Right lobe of liver (tissue), 6 donors: Measurements from ENCODE around the gene UTP25. TPM values are rescaled to one million over a fixed set of nuclear protein-coding genes. Genes with fewer than 3 reads are reported as not detected.
"Not testable (repeated sequence)": the region's sequence is repeated elsewhere in the genome, so short reads cannot be mapped to it uniquely, and the experiment has no call there.

ENCODE experiments used
- ATAC-seq, 4 donors: fragments of 200-7000 bp; cut with Tn5 transposase; one replicate each; pipeline ENCODE4 v1.9.1; 2020; ENCODE audit warnings: mild to moderate bottlenecking in 4 of 4, moderate library complexity in 4 of 4
- DNase-seq, 3 donors: peaks; one replicate each; pipeline ENCODE4 v3.0.0-alpha.2; 2020
- H3K27ac ChIP-seq, 3 donors: fragments of 200-600 bp; one replicate each; pipeline ENCODE4 v1.8.0; 2022
- H3K27me3 ChIP-seq, 2 donors: fragments of 200-600 bp; one replicate each; pipeline ENCODE4 v1.8.0; 2022
- H3K36me3 ChIP-seq, 4 donors: fragments of 200-600 bp; sonication (generic) in 1 of 4; one replicate each; pipeline versions ENCODE4 v1.5.1 to v1.8.0; 2017 to 2022; ENCODE audit warnings: control low read depth in 1 of 4
- H3K4me1 ChIP-seq, 4 donors: fragments of 200-600 bp; sonication (generic) in 1 of 4; one replicate each; pipeline versions ENCODE4 v1.5.1 to v1.8.0; 2017 to 2022; ENCODE audit warnings: control low read depth in 1 of 4
- H3K4me3 ChIP-seq, 3 donors: fragments of 200-600 bp; one replicate each; pipeline ENCODE4 v1.8.0; 2022
- H3K9me3 ChIP-seq, 4 donors: fragments of 200-600 bp; sonication (generic) in 1 of 4; one replicate each; pipeline versions ENCODE4 v1.5.1 to v1.8.0; 2017 to 2022; ENCODE audit warnings: control low read depth in 1 of 4
- CTCF ChIP-seq, 4 donors: fragments of 200-600 bp in 3 of 4; fragments of 450-650 bp in 1 of 4; IDR thresholded peaks; one replicate each; pipeline versions ENCODE4 v1.5.1 to v1.8.0; 2016 to 2022; ENCODE audit warnings: antibody characterized with exemption in 4 of 4, mild to moderate bottlenecking in 2 of 4
- POLR2A ChIP-seq: fragments of 450-650 bp; IDR thresholded peaks from one replicate; pipeline ENCODE4 v1.6.1; 2017; ENCODE audit warnings: antibody characterized with exemption, mild to moderate bottlenecking
- WGBS: methylation state at CpG from one replicate; pipeline ENCODE4 v1.1.6; 2018; ENCODE audit warnings: low coverage, low lambda C conversion rate; ENCODE audit not compliant: insufficient coverage; ENCODE audit errors: missing lambda C conversion rate; 5-methylcytosine and 5-hydroxymethylcytosine counted together
- intact Hi-C, 2 donors: fragments of 100-400 bp; cut with DNase I; formaldehyde crosslinking; loops; one replicate each; pipeline versions ENCODE4 v1.11.2 to v1.14.1; 2022
- total RNA-seq, 6 experiments: library from RNA; depleted of rRNA in 2 of 6; stranded (reverse); fragments of >200 nt in 2 of 6; fragmentation: NEBNext Ultra II Directional in 3 of 6; extraction: Animal tissue kit (Norgen Biotek cat#: 25700) in 3 of 6; gene quantifications; one replicate each; pipeline versions ENCODE4 v1.1.0 to v1.2.4, GENCODE V29; 2016 to 2023
- donor health status: DM: no; HTN: yes; CAD: no.
- donor health status: DM: no; HTN: no; CAD: no.
- donor health status: DM: no; HTN: no; CAD: no.
- donor health status: DM: no; HTN: yes; CAD: no.
- donor health status: DM: no; HTN: yes; CAD: no.

UTP25 gene
- total RNA-seq, 6 experiments from 2014 or later: 4.6 to 10.0 (median 6.4) TPM

GRCh38 chr1:209890641-209891330 lies 63.0 kb downstream of the UTP25 start:
- TF ChIP-seq CTCF (IDR thresholded peaks at IDR 0.05): no peak
- no peak for TF ChIP-seq POLR2A
- WGBS: 74% methylated on average over 3 of the region's 3 CpGs
- DNase-seq (no peak), ATAC-seq (no peak)
- no peak overlapping the region for H3K4me3 ChIP-seq
- H3K27me3 ChIP-seq: no peaks in the 10 kb centered on the region
- H3K36me3 ChIP-seq: no peaks in the 10 kb centered on the region
- H3K4me1 ChIP-seq: no peaks in the 10 kb centered on the region
- intact Hi-C loops: no loop called here
- no peak overlapping the region for H3K27ac ChIP-seq
- no peaks in the 10 kb centered on the region for H3K9me3 ChIP-seq

- no peaks in the 10 kb centered on the region for H3K36me3 ChIP-seq
- H3K9me3 ChIP-seq: no peaks in the 10 kb centered on the region
- H3K4me3 ChIP-seq: no peak overlapping the region
- H3K4me1 ChIP-seq: no peaks in the 10 kb centered on the region
- intact Hi-C loops: no loop called here
- TF ChIP-seq POLR2A (no peak), CTCF (IDR thresholded peaks at IDR 0.05) (no peak)
- ATAC-seq (no peak), DNase-seq (no peak)
- no peak overlapping the region for H3K27ac ChIP-seq
- WGBS: 53% methylated on average over 6 of the region's 6 CpGs
- H3K27me3 ChIP-seq: no peaks in the 10 kb centered on the region
These were observed 66.0 kb downstream of the UTP25 start for GRCh38 chr1:209893751-209894150.

GRCh38 chr1:209895709-209896108 lies 67.9 kb downstream of the UTP25 start:
- intact Hi-C loops: no loop called here
- whole genome bisulfite sequencing: 10% methylated on average over 4 of the region's 4 CpGs
- DNase-seq (no peak), ATAC-seq (no peak)
- no peaks in the 10 kb centered on the region for H3K9me3 ChIP-seq
- H3K4me3 ChIP-seq: no peak overlapping the region
- no peaks in the 10 kb centered on the region for H3K36me3 ChIP-seq
- H3K27ac ChIP-seq: no peak overlapping the region
- H3K4me1 ChIP-seq: no peaks in the 10 kb centered on the region
- no peaks in the 10 kb centered on the region for H3K27me3 ChIP-seq
- no peak for TF ChIP-seq CTCF (IDR thresholded peaks at IDR 0.05)
- TF ChIP-seq POLR2A: no peak

GRCh38 chr1:209896346-209896745 lies 68.6 kb downstream of the UTP25 start:
- TF ChIP-seq POLR2A (no peak), CTCF (IDR thresholded peaks at IDR 0.05) (no peak)
- 58% methylated on average over 3 of the region's 4 CpGs for WGBS
- Histone ChIP-seq H3K36me3 (no peaks in the 10 kb centered on the region), H3K27me3 (no peaks in the 10 kb centered on the region), H3K4me1 (no peaks in the 10 kb centered on the region), H3K9me3 (no peaks in the 10 kb centered on the region), H3K27ac (no peak overlapping the region), H3K4me3 (no peak overlapping the region)
- ATAC-seq (no peak), DNase-seq (no peak)
- intact Hi-C loops: no loop called here

- 74% methylated on average over 5 of the region's 6 CpGs for WGBS
- intact Hi-C loops, DNase-seq, ATAC-seq, H3K9me3 ChIP-seq, H3K27ac ChIP-seq, H3K36me3 ChIP-seq, H3K27me3 ChIP-seq, H3K4me3 ChIP-seq, H3K4me1 ChIP-seq: not testable (repeated sequence)
These were observed 70.5 kb downstream of the UTP25 start for GRCh38 chr1:209898271-209898670.

GRCh38 chr1:209898851-209899250 lies 71.1 kb downstream of the UTP25 start:
- H3K9me3 ChIP-seq, H3K4me3 ChIP-seq, H3K4me1 ChIP-seq, H3K36me3 ChIP-seq, H3K27ac ChIP-seq, intact Hi-C loops, H3K27me3 ChIP-seq, ATAC-seq, DNase-seq: not testable (repeated sequence)
- 92% methylated on average over 6 of the region's 21 CpGs for WGBS
